Measurements from ENCODE around the gene CIT. TPM values are rescaled to one million over a fixed set of nuclear protein-coding genes. Genes with fewer than 3 reads are reported as not detected.

The CIT gene
- total and polyA plus RNA-seq, 9 of the 15 experiments (the other 6 are each of a cell fraction or from before 2014, with no cell fraction given), result 1.1 to 46.7 (median 21.3) TPM

DNA sequence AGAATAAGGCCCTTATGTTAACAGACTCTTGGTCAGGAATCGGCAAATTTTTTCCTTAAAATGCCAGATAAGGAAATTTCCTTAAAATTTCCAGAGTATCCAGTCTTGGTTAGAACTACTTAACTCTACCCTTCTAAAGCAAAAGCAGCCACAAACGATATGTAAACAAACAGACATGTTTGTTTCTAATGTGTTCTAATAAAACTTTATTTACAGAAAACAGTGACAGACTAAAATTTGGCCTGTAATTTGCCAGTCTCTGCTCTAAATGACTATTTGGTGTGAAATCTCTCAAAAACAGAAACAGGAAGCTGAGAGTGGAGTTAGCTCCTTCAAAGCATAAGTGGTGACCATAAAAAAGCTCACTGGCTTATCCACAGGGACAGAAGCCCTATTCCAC, 131.0 kb downstream of the CIT start (continued):
- TF ChIP-seq ZNF174 (CRISPR knock-in tag; IDR thresholded peaks at IDR 0.05), result no peak

DNA sequence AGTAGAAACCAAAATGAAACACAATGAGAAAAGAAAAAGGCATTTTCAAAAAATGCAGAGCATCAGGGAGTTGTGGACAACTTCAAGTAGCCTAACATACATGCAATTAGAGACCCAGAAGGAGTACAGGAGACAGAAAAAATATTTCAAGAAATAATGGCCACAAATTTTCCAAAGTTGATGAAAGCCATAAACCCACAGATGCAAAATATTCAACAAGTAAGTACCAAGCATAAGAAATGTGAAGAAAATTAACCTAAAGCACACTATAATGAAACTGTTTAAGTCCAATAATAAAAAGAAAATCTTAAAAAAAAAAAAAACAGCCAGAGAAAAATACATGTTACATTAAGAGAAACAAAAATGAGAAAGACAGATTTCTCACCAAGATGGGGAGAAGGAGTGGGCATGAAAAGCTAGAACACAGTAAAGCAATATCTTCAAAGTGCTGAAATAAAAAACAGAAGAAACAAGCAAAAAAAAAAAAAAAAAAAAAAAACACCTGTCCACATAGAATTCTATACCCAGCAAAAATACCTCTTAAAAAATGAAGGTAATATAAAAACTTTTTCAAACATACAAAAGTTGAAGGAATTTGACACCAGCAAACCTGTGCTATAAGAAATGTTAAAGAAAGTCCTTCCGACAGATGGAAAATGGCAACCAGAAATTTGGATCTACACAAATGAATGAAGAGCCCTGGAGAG, 132.1 kb downstream of the CIT start:
- FAIRE-seq (no peak), DNase-seq (ENCODE audit: extremely low read depth in 1 of 4, low spot score in 3 of 4) (no peak), ATAC-seq (no peak)
- POLR2A ChIA-PET, result no interaction called here
- Histone ChIP-seq H3K9ac (ENCODE audit: insufficient read depth in 1 of 2, low read depth in 2 of 2, low read length in 2 of 2) (no peak overlapping the region), H3K36me3 (ENCODE audit: control insufficient read depth, insufficient read depth, low read length) (peaks cover 56% of the 10 kb centered on the region), H3K4me3 (no peak overlapping the region), H3K4me1 (replicated peaks in 1 of 2; ENCODE audit: control insufficient read depth in 2 of 2, insufficient read depth in 2 of 2, low read length in 2 of 2) (no peaks in the 10 kb centered on the region), H2AFZ (ENCODE audit: low read depth, low read length) (no peak overlapping the region), H4K20me1 (replicated peaks; ENCODE audit: control insufficient read depth, insufficient read depth, low read length) (no peaks in the 10 kb centered on the region; the same call in 1 of the 2 replicates), H3K79me2 (ENCODE audit: control insufficient read depth, insufficient read depth, low read length) (no peaks in the 10 kb centered on the region), H3K4me2 (ENCODE audit: insufficient read depth, low read length) (no peak overlapping the region), H3K27ac (ENCODE audit: extremely low read depth, low read depth, low read length) (no peak overlapping the region), H3K9me1 (ENCODE audit: control insufficient read depth, insufficient read depth, low read length) (no peaks in the 10 kb centered on the region), H3K27me3 (ENCODE audit: control insufficient read depth in 2 of 2, insufficient read depth in 2 of 2, low read length in 2 of 2) (no peaks in the 10 kb centered on the region), H3K9me3 (replicated peaks; ENCODE audit: control insufficient read depth, insufficient read depth, low read depth, low read length) (peaks cover 2% of the 10 kb centered on the region; the same call in 1 of the 2 replicates)
- TF ChIP-seq ZKSCAN3 (CRISPR knock-in tag; IDR thresholded peaks at IDR 0.05), result no peak
- TF ChIP-seq, protein P1, sequence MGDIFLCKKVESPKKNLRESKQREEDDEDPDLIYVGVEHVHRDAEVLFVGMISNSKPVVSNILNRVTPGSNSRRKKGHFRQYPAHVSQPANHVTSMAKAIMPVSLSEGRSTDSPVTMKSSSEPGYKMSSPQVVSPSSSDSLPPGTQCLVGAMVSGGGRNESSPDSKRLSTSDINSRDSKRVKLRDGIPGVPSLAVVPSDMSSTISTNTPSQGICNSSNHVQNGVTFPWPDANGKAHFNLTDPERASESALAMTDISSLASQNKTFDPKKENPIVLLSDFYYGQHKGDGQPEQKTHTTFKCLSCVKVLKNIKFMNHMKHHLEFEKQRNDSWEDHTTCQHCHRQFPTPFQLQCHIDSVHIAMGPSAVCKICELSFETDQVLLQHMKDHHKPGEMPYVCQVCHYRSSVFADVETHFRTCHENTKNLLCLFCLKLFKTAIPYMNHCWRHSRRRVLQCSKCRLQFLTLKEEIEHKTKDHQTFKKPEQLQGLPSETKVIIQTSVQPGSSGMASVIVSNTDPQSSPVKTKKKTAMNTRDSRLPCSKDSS (IDR thresholded peaks at IDR 0.05; ENCODE audit: low read depth, partially characterized antibody), result peak; percentile 7
- peak; percentile 80 for TF ChIP-seq ZFP1 (CRISPR knock-in tag; IDR thresholded peaks at IDR 0.05)
- TF ChIP-seq ZNF384 (IDR thresholded peaks at IDR 0.05; ENCODE audit: low read depth, low read length), result peak; percentile 75
- peak in 1 of 2 experiments; percentile 75; a peak in 2 of 3 replicates for TF ChIP-seq CBX3 (IDR thresholded peaks at IDR 0.05; ENCODE audit: borderline replicate concordance in 1 of 2, low read length in 2 of 2)
- no peak for TF ChIP-seq ZNF444 (CRISPR knock-in tag; IDR thresholded peaks at IDR 0.05)
- TF ChIP-seq, protein P2, sequence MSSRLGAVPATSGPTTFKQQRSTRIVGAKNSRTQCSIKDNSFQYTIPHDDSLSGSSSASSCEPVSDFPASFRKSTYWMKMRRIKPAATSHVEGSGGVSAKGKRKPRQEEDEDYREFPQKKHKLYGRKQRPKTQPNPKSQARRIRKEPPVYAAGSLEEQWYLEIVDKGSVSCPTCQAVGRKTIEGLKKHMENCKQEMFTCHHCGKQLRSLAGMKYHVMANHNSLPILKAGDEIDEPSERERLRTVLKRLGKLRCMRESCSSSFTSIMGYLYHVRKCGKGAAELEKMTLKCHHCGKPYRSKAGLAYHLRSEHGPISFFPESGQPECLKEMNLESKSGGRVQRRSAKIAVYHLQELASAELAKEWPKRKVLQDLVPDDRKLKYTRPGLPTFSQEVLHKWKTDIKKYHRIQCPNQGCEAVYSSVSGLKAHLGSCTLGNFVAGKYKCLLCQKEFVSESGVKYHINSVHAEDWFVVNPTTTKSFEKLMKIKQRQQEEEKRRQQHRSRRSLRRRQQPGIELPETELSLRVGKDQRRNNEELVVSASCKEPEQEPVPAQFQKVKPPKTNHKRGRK (tag; IDR thresholded peaks at IDR 0.05), result 0 out of 2 replicates have a peak, but pooled peaks have one; percentile 46
- TF ChIP-seq TRIM28 (IDR thresholded peaks at IDR 0.05), result peak; percentile 60; the same call in 1 of the 2 replicates
- in situ Hi-C loops (cut with MboI) (no loop called here), intact Hi-C loops (cut with micrococcal nuclease) (no loop called here)
- BruUV-seq (replicated peaks), result no TSS peak
- WGBS (ENCODE audit: insufficient coverage, low coverage, missing lambda C conversion rate), result 100% methylated on average over 1 of the region's 1 CpG
- CTCF ChIA-PET (ENCODE audit: low intra/inter-chr PET ratio), result interaction anchor here (0.7 kb wide), 1 partner anchor 37 kb away, joined by 7 read pairs; no protein-coding TSS in a partner anchor

All from K562 (cell line).